IPS DF 4.7 (cell line): ENCODE results near the gene PZP.
"Not testable (repeated sequence)": the region's sequence is repeated elsewhere in the genome, so short reads cannot be mapped to it uniquely, and the experiment has no call there.

ENCODE experiments used
- DNase-seq: peaks from one replicate; pipeline ENCODE4 v3.0.0-alpha.2; 2013; ENCODE audit warnings: low spot score; ENCODE audit errors: extremely low read depth

Gene PZP

DNA sequence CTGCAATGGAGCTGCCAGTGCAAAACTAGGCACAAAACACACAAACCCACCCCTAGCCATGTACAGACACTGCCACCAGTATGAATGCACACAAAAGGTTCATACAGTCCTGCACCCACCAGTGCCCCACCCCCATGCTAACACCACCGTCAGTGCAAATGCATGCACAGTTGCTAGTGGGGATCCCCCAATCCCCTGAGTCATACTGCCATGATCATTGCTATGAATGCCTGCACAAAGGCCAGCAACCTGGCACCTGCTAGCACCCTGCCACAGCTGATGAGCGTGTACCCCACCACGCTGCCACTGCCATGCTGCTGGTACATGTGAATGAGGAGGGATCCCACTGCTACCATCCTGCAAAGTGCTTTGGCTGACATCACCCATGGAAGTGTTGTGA, 23.9 kb downstream of the PZP start:
- no peak for DNase-seq

DNA sequence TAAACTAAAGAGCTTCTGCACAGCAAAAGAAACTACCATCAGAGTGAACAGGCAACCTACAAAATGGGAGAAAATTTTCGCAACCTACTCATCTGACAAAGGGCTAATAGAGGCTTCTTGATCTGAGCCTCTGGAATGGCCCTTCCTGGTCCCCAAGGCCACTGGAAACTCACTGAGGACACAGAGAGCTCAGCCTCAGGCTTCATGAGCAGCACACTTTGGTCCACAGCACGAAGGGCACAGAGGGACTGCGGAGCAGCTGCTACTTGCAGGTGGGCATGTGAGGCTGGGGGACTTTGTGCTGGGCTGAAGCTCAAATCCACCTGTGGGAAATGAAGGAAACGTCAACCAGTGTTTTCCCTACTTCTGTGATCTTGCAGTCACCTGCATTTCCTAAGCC, 27.4 kb downstream of the PZP start:
- no peak for DNase-seq

DNA sequence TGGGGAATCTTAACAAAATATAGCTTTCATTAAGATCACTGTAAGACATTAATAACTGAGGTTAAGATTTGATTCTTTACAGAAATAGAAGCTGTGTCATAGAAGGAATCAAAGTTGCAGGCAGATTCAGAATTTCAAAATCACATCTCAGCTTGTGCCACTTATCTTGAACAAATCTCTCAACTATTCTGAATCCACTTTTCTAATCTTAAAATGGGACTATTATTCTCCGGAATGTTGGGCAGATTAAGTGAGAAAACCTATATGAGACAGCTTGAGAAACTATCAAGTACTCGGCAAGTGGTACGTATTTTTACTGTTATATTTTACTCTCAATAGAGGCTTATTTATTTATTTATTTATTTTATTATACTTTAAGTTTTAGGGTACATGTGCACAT, 28.4 kb downstream of the PZP start:
- no peak for DNase-seq

DNA sequence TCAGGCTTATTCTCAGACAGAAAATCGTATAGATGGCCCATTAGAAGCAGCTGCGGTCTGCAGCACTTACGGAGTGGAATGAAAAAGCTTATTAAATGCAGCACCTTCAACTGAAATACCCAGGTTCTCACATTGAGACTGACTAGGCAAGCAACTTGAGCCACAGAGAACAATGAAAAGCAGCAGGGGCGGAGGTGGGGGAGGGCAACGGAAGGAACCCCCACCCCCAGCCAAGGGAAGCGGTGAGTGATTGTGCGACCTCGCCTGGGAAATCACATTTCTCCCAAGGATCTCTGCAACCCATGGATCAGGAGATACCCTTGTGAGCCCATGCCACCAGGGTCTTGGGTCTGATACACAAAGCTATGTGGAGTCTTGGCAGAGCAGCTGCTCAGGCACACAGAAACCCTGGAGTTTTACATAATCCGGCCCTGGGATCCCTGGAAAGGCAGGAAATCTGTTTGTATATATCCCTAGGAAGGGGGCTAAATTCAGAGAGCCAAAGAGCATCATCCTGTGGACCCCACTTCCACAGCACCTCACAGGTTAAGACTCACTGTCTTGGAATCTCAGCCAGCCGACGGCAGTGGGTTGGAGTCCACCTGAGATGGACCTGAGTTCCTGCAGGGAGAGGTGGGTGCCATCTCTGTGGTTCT, 38.1 kb downstream of the PZP start:
- DNase-seq = peak; percentile 41

DNA sequence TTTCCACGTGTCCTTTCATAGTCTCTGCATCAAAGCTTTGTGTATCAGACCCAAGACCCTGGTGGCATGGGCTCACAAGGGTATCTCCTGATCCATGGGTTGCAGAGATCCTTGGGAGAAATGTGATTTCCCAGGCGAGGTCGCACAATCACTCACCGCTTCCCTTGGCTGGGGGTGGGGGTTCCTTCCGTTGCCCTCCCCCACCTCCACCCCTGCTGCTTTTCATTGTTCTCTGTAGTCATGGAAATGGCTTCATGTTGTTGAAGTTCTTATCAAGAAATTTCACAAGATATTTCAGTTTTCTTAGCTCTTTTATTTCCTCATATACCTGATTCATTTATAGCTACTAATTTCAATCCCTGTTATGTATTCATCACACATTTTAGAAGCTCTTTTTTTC, 40.9 kb downstream of the PZP start:
- DNase-seq = not testable (repeated sequence)

DNA sequence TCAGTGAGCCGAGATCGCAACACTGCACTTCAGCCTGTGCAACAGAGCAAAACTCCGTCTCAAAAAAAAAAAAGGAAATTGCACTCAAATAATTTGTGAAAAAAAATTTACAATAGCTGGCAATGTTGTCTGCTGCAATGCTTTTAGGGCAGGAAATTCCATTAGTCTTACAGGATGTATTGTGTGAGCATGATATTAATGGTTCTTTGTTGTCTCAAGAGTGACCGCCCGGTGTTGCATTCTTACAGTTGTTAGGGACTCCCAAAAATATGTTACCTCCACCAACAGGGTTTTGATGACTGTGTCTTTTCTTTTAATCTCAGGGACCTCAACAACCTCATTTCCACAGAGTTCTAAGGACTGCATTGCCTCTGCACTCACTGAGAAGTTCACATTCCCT, 44.8 kb downstream of the PZP start:
- no peak for DNase-seq

DNA sequence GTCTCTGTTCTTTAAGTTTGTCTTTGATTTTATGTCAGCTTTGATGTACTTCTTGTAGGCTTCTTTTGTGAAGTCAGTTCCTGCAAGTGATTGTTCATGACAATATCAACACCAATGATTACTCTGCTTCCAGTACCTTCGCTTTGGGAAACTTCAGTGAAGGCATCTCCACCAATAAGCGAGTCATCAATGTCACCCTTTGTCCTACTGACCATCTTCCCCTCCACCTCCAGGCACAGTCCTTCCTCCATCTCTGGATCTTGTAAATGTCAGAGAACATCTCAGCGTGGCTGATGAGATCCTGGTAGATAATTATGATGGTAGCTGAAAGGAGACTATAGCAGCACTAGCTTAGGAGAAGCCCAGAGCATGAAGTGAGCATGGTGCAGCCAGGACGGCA, 52.1 kb downstream of the PZP start:
- DNase-seq = no peak

DNA sequence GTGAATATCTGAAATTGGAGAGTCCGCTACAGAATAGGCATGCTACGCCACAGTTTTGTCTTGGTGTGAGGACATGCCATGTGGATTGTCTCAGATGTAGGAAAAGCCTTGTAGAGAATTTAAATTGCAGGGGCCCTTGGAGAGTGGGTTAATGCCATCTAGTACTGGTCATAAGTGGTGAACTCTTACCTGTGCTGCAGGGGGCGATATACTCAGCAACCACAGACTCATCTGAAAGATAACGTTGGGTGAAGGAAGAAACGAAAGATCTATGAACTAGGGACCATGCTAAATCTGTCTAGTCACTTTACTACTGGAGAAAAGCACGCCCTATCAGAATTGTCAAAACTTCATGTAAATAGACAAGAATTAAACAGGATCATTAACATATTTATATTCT, 58.8 kb downstream of the PZP start:
- DNase-seq = peak; percentile 56

DNA sequence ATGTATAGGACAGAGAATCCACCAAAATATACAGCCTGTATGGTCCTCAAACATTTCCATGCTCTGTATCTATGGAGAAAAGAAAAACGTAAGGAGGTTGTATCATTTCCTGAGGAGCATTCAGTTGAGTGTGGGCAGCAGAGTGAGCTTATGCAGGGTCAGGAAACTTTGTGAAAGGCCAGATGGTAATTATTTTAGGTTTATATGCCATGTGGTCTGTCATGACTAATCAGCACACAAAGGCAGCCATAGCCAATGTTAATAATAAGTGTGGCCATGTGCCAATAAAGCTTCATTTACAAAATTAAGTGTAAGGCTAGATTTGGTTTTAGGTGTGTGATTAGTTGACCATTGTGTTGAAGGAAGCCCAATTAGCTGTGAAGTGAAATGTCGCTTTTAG, 59.3 kb downstream of the PZP start:
- DNase-seq = no peak

DNA sequence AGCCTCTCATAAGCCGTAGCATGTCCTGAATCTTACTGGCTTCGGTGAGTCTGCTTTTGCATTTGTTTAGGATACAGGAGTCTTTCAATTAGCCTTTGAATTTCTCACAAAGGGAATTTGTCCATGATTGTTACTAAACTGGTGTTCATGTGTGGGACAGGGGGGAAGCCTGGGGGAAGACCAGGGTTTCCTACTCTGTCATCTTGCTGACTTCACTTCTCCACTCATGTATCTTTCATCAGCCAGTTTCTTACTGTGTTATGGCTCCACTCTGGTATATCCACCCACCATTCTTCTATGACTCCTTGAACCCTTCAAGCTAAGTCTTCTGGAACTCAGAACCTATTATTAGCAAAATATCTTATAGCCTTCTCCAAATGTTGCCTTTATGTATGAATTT, 60.7 kb downstream of the PZP start:
- DNase-seq = no peak

DNA sequence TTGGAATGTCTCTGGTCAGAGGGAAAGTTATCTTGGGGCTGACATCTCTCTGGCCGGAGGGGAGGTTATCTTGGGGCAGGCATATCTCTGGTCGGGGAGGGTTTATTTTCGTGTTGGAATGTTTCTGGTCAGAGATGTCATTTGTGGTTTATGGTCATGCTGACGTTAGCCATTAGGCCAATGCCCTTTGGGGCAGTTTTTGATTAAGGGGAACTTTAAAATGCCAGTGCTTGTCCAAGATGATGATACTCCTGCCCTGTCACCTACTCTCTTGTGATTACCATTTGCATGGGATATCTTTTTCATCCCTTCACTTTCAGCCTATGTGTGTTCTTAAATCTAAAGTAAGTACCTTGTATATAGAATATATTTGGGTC, 63.5 kb downstream of the PZP start:
- DNase-seq = no peak

DNA sequence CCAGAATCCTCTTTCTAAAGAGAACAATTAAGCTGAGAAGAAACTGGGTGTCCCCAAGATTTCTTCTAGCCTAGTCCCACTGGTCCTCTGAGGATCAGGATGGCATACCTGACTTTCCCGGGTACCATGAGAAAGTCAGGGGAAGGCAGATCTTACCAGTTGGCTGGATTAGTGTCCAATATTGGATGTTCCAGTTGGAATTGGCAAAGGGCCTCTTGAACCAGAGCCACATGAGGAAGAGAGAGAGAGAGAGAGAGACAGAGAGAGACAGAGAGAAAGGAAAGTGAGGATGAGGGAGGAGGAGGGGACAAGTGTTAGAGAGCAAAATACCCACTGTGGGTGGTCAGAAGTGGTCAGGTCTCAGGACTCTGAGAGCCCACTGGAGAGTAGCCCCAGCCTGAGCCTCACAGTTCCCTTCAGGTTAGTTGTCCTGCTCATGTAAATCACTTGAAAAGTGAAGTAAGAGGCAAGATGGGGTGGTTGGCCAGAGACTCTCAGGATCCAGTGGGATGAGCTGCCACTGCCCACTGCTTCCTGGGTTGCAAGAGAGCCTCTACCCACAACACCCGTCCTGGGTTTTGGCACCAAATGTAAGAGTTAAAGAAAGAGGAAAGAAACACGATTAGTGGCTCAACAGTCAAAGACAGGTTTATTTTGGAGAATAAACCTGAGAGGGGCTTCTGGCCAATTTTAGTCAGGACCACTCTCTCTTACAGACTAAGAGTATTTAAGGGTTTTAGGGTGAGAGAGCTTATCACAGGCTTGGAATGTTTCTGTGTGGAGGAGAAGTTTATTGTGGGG, 64.1 kb downstream of the PZP start:
- no peak for DNase-seq

DNA sequence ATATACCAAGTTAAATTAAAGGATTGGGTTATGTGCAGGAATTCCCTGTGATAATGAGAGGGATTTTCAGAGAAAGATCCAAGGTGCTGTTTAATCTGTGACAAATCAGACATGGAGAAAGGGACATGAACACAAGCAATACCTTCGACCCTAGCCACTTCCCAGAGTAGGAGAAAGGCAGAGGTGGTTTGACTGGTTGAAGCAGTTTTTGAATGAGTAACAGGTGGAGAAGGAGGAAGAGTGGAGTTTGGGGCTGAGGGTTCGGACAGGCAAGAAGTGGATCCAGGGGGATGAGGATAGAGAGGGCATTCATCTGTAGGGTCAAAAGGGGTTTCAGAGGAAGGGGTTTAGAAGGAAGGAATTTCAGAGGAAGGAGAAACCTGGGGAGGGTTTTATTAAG, 65.1 kb downstream of the PZP start:
- no peak for DNase-seq

DNA sequence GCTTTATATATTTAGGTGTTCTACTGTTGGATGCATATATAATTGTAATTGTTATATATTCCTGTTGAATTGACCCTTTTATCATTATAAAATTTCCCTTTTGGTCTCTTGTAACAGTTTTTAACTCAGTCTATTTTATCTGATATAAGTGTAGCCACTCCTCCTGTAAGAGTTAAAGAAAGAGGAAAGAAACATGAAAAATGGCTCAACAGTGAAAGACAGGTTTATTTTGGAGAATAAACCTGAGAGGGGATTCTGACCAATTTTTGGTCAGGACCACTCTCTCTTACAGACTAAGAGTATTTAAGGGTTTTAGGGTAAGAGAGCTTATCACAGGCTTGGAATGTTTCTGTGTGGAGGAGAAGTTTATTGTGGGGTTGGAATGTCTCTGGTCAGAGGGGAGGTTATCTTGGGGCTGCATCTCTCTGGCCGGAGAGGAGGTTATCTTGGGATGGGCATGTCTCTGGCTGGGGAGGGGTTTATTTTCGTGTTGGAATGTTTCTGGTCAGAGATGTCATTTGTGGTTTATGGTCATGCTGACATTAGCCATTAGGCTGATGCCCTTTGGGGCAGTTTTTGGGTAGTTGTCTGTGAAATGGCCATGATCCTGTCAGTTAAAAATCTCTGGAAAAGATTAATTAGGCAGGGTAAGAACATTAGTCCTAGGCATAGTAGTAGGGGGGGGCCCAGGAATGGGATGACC, 68.5 kb downstream of the PZP start:
- DNase-seq = not testable (repeated sequence)

DNA sequence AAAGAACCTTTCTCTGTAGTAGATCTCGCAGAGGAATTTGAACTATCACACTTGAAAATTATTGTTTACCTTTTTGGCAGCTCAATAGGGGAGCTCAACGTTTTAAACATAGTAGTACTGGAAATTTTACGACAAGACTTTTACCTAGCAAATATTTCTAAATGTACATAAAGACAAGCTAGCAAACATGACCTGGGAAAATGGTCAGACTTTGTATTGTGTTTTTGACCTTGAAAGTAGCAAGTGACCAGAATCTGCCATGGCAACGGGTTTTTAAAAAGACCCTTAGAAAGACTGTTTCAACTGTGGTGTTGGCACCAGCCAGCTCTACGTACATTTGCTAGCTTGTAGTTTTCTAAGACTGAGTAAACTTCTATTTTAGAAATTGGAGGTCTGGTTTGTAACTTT, 72.3 kb downstream of the PZP start:
- DNase-seq = no peak

DNA sequence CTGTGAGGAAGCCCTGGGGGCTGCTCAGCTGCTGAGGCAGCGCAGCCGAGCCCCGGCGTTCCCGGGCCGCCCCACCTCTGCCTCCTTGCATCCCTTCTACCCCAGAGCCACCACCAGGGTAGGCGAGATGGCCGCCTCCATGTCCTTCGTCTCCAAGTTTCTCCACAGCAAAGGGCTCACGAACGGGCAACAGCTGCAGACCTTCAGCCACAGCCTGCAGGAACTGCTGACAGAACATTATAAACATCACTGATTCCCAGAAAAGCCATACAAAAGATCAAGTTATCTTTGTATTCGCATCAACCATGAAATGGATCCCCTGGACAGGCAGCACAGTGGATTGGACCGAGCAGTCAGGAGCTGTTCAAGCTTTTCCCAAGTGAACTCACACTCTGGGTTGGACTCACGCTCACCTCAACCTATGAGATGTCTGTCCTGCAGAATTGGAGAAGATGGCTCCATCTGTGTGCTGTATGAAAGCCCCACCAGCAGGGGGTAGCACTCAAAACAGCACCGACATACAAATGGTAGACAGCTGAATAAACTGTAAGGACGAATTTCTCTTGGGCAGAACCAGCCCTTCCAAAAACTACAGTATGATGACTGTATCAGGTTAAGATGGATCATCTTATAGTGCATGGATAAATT, 73.1 kb downstream of the PZP start:
- no peak for DNase-seq

DNA sequence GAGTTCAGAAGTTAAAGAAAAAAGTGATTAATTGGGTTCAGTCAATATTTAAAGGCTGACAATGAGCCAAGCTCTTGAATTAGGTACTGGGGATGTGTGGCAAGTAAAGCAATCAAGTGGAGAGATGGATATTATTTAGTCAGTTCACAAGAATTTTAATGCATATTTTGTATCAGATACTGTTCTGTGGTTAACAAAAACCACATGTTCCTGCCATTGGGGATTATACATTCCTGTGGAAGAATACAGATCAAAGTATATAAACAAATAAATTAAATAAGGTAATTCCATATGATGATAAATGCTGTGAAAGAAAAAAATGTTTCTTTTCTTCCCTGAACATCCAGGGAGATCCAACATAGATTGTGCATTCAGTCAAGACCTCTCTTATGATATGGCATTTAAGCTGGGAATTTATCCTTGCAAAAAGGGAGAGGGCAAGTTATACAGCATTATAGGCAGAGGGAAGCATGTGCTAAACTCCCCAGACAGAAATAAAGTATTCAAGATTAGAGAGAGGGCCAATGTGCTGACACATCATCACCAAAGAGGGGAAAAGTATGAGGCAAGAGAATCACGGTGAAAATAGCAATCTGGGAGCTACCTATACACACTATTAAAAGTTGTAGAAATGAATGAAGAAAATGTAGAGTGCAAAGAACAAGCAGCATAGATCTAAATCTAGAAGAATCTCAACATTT, 74.8 kb downstream of the PZP start:
- DNase-seq = no peak

DNA sequence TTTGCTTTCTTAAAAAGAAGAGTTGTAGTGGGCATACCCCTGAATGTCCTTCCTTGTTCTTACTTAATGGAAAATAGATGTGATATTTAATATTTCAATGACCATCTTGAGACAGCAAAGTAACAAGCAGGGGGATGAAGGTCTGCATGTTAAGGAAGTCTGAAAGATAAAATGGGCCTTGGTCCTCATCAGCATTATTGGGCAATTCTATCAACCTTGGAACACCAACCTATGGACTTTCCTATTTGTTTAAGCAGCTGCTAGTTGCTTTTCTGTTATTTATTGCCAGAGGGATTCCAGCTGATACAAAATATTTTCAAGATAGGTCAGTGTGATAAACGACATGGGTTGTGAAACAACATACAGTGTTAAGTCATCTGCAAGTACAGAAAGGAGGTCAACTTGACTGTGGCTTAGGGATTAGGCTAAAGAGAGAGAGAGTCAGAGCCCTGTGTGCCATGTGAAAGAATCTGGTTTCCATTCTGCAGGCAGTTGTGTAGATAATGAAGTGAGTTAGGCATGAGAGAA, 76.1 kb downstream of the PZP start:
- DNase-seq = no peak

DNA sequence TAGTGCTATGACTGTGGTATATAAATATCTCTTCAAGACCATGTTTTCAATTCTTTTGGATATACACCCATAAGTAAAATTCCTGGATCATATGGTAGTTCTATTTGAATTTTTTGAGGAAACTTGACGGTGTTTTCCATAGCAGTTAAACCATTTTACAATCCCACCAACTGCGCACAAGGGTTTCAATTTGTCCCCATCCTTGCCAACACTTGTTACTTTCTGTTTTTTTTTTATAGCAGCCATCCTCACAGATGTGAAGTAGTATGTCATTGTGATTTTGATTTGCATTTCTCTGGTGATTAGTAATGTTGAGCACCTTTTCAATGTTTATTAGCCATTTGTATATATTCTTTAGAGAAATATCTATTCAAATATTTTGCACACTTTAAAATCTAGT, 78.0 kb downstream of the PZP start:
- DNase-seq = no peak

DNA sequence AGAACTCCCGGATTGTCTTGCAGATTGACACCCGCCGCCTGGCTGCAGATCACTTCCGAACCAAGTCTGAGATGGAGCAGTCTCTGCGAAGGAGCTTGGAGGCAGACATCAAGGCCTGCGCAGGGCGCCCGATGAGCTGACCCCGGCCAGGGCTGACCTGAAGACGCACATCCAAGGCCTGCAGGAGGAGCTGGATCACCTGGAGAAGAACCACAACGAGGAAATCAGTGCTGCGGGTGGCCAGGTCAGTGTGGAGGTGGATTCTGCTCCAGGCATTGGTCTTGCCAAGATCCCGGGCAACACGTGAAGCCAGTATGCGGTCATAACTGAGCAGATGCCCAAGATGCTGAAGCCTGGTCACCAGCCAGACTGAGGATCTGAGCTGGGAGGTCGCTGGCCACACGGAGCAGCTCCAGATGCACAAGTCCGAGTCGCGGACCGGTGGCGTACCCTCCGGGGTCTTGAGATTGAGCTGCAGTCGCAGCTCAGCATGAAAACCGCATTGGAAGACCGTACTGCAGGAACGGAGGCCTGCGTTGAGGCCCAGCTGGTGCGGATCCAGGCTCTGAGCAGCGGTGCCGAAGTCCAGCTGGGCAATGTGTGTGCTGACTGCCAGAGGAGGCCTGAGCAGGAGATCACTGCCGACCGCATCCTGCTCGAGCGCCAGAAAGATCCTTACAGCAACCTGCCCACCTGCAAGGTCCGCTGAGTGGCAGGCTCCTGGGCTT, 80.1 kb downstream of the PZP start:
- DNase-seq = no peak

DNA sequence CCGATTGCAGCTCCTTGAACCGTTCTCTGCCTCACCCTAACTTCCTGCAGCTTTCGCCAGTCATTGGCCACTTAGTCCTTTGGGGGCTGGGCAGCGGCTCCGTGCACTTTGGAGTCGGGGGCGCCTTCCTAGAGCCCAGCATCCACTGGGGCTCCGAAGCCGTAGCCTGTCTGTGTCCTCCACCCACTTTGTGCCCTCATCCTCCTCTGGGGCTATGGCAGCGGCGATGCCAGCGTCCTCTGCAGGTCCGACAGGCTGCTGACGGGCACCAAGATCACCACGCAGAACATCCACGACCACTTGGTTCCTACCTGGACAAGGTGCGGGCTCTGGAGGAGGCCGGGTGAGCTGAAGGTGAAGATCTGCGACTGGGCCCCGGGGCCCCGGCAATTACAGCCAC, 80.7 kb downstream of the PZP start:
- no peak for DNase-seq
